ENCODE data around the gene FAM110C.
A peak's percentile ranks its signal among the peaks of the same experiment; 100 is the strongest.
"Not testable (repeated sequence)": the region's sequence is repeated elsewhere in the genome, so short reads cannot be mapped to it uniquely, and the experiment has no call there.

Gene FAM110C

DNA sequence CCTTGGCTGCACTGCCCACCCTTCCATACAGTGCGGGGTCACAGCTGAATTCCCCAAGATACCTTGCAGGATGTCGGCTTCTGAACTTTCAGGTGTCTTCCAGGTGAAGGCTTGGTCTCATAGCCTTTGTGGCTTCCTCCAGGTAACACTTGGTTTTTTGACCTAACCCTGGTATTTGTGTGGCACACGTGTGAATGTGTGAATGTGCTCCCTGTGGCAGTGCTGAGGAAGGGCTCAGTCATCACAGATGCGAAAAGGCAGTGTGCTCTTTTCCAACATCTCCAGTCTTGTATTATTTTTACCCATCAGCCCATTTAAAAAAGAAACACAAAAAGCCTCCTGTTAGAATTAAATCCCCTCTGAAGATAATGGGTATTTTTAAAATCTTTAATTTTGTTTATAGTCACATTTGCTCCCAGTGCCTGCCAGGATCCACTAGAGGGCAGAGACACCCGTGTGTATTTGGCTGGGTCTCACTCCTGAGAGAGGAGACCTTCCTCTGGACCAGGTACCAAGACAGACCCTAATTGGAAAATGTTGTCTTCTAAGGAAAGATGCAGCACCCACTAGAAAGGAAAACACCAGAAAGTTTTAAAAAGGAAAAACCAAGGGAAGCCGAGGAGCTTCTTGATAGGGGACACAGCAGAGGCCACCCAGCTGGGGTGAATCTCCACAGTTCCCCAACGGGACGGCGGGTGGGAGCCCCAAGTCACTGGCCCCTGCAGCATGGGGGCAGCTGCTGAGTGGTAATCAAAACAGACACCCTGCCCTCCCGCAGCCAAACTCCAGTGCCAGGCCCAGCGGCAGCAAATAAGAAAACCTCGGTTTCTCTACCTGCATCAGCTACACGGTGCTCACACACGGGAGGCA lies 27.7 kb downstream of the FAM110C start:
- no peak overlapping the region for H3K4me3 ChIP-seq (ENCODE audit: low read depth, low read length)
- TF ChIP-seq, protein P1, sequence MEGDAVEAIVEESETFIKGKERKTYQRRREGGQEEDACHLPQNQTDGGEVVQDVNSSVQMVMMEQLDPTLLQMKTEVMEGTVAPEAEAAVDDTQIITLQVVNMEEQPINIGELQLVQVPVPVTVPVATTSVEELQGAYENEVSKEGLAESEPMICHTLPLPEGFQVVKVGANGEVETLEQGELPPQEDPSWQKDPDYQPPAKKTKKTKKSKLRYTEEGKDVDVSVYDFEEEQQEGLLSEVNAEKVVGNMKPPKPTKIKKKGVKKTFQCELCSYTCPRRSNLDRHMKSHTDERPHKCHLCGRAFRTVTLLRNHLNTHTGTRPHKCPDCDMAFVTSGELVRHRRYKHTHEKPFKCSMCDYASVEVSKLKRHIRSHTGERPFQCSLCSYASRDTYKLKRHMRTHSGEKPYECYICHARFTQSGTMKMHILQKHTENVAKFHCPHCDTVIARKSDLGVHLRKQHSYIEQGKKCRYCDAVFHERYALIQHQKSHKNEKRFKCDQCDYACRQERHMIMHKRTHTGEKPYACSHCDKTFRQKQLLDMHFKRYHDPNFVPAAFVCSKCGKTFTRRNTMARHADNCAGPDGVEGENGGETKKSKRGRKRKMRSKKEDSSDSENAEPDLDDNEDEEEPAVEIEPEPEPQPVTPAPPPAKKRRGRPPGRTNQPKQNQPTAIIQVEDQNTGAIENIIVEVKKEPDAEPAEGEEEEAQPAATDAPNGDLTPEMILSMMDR (IDR thresholded peaks at IDR 0.05; ENCODE audit: borderline replicate concordance, insufficient read depth, low read depth, low read length) = no peak

DNA sequence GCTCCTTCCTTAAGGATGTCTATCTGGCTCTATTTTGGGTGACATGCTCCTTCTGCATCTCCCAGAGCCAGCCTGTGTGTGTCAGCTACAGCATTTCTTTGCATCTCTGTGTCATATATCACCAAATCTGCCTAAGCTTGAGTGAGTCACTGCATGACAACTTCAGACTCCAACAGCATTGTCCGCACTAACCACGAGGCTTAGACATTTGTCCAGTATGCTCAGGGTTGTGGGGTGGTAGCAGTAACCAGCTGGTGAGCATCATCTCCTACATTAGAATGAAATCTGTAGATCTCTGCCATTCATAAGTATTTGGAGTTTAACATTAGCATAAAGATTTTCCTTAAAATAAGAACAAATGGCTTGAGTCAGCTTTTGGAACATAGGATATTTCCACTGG lies 30.4 kb downstream of the FAM110C start:
- not testable (repeated sequence) for H3K4me3 ChIP-seq (ENCODE audit: low read depth, low read length)

DNA sequence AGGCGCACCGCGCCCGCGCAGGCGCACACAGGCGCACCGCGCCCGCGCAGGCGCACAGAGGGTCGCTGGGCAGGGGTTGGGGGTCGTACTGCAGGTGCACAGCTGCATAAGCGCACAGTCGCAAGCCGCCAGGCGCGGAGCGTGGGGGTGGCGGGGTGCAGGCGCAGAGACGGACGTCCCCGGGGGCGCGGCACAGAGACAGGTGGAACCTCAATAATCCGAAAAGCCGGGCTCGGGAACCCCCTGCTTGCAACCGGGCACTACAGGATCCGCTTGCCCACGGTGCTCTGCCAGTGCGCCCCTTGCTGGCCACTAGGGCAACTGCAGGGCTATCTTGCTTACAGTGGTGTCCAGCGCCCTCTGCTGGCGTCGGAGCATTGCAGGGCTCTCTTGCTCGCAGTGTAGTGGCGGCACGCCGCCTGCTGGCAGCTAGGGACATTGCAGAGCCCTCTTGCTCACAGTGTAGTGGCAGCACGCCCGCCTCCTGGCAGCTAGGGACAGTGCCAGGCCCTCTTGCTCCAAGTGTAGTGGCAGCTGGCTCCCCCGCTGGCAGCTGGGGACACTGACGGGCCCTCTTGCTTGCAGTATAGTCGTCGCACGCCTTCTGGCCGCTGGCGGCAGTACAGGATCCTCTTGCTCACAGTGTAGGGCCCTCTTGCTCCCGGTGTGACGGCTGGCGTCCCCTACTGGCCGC lies 34.9 kb downstream of the FAM110C start:
- no peak overlapping the region for H3K4me3 ChIP-seq (ENCODE audit: low read depth, low read length)
- TF ChIP-seq, protein P1 (IDR thresholded peaks at IDR 0.05; ENCODE audit: borderline replicate concordance, insufficient read depth, low read depth, low read length) = peak; percentile 63; the same call in 1 of the 2 replicates

DNA sequence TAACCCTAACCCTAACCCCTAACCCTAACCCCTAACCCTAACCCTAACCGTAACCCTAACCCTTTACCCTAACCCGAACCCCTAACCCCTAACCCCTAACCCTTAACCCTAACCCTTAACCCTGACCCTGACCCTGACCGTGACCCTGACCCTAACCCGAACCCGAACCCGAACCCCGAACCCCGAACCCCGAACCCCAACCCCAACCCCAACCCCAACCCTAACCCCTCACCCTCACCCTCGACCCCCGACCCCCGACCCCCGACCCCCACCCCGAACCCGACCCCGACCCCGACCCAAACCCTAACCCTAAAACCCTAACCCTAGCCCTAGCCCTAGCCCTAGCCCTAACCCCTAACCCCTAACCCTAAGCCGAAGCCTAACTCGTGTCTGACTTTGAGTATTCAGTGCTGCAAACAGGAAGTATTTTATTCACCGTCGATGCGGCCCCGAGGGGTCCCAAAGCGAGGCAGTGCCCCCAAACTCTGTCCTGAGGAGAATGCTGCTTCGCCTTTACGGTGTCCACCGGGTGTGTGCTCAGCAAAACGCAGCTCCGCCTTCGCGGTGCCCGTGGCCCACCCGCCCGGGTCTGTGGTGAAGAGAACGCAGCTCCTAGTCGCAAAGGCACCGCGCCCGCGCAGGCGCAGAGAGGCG lies 36.0 kb downstream of the FAM110C start:
- TF ChIP-seq, protein P1 (IDR thresholded peaks at IDR 0.05; ENCODE audit: borderline replicate concordance, insufficient read depth, low read depth, low read length) = no peak
- no peak overlapping the region for H3K4me3 ChIP-seq (ENCODE audit: low read depth, low read length)
